HG03354 (cell line): ENCODE data around the gene PKM.

Experiments used
- ATAC-seq: cut with Tn5 transposase; IDR thresholded peaks from one replicate; pipeline ENCODE4 v1.9.1; 2021; ENCODE audit warnings: mild to moderate bottlenecking; ENCODE audit not compliant: unreplicated experiment, poor library complexity, severe bottlenecking

Gene PKM

GRCh38 chr15:72202801-72203506 is 28.0 kb downstream of the PKM start:
- ATAC-seq: no peak

- no peak for ATAC-seq
These were observed 28.7 kb downstream of the PKM start for GRCh38 chr15:72202302-72202701.

- ATAC-seq: no peak
These were observed 29.5 kb downstream of the PKM start for GRCh38 chr15:72201391-72201921.

- ATAC-seq: no peak
These were observed 30.4 kb downstream of the PKM start for GRCh38 chr15:72200395-72201237.

GRCh38 chr15:72199721-72200212 is 31.2 kb downstream of the PKM start:
- peak; percentile 51 for ATAC-seq

GRCh38 chr15:72199205-72199515 is 31.8 kb downstream of the PKM start:
- ATAC-seq: no peak

- no peak for ATAC-seq
These were observed 32.4 kb downstream of the PKM start for GRCh38 chr15:72198356-72199204.

GRCh38 chr15:72197460-72198355 is 33.3 kb downstream of the PKM start, which contains the start of gene GRAMD2A:
Gene GRAMD2A, minus strand, starts transcription at chr15:72197787.
- no peak for ATAC-seq

- no peak for ATAC-seq
These were observed 33.9 kb downstream of the PKM start for GRCh38 chr15:72197041-72197459.

GRCh38 chr15:72196409-72197040 is 34.5 kb downstream of the PKM start:
- ATAC-seq: no peak

GRCh38 chr15:72195101-72195511 is 35.9 kb downstream of the PKM start:
- no peak for ATAC-seq

- ATAC-seq: no peak
These were observed 37.1 kb downstream of the PKM start for GRCh38 chr15:72193836-72194396.

- ATAC-seq: no peak
These were observed 38.6 kb downstream of the PKM start for GRCh38 chr15:72192416-72192815.

- no peak for ATAC-seq
These were observed 41.6 kb downstream of the PKM start for GRCh38 chr15:72189250-72189902.

GRCh38 chr15:72184165-72184811 is 46.7 kb downstream of the PKM start:
- no peak for ATAC-seq

GRCh38 chr15:72183781-72184164 is 47.2 kb downstream of the PKM start:
- no peak for ATAC-seq

- ATAC-seq: no peak
These were observed 48.3 kb downstream of the PKM start for GRCh38 chr15:72182673-72183072.
